IMR-90 (cell line): ENCODE results near the gene HPF1.

Source experiments
- BHLHE40 ChIP-seq: fragments of 150-350 bp; IDR thresholded peaks from 2 replicates; pipeline ENCODE4 v1.6.1; 2016; ENCODE audit warnings: mild to moderate bottlenecking, low read depth, low read length
- POLR2A ChIP-seq: IDR thresholded peaks from 2 replicates; pipeline ENCODE4 v1.6.1; 2012; ENCODE audit warnings: mild to moderate bottlenecking, low read depth, low read length
- RCOR1 ChIP-seq: IDR thresholded peaks from 2 replicates; pipeline ENCODE4 v1.6.1; 2012; ENCODE audit warnings: mild to moderate bottlenecking, low read length, improper control_type of control experiment; ENCODE audit not compliant: insufficient replicate concordance
- TF ChIP-seq, protein P1 (sequence below): fragments of 150-350 bp; IDR thresholded peaks from 2 replicates; pipeline ENCODE4 v1.6.1; 2016; ENCODE audit warnings: low read depth, mild to moderate bottlenecking, low read length, moderate library complexity, borderline replicate concordance
- TF ChIP-seq, protein P2 (sequence below): conservative IDR thresholded peaks from 2 replicates; pipeline ENCODE4 v1.5.1; 2012; ENCODE audit warnings: mild to moderate bottlenecking, low read depth, low read length, improper control_type of control experiment

DNA sequence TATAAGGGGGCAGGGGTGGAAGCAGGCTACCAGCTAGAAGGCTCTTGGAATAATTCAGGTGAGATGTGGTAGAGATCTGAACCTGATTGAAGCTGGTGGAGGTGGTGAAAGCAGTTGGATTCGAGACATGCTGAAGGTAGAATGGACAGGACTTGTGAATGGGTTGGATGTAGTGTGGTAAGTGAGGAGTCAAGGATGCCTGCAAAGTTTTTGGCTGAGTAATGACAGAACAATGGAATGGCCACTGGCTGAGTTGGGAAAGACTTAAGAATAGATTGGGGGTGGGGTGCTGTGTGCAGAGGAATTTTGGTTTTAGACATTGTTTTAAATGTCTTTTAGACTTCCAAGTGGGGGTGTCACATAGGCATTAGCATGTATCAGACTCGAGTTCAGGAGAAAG, 33.5 kb downstream of the HPF1 start:
- TF ChIP-seq, protein P1, sequence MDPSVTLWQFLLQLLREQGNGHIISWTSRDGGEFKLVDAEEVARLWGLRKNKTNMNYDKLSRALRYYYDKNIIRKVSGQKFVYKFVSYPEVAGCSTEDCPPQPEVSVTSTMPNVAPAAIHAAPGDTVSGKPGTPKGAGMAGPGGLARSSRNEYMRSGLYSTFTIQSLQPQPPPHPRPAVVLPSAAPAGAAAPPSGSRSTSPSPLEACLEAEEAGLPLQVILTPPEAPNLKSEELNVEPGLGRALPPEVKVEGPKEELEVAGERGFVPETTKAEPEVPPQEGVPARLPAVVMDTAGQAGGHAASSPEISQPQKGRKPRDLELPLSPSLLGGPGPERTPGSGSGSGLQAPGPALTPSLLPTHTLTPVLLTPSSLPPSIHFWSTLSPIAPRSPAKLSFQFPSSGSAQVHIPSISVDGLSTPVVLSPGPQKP: no peak
- TF ChIP-seq, protein P2, sequence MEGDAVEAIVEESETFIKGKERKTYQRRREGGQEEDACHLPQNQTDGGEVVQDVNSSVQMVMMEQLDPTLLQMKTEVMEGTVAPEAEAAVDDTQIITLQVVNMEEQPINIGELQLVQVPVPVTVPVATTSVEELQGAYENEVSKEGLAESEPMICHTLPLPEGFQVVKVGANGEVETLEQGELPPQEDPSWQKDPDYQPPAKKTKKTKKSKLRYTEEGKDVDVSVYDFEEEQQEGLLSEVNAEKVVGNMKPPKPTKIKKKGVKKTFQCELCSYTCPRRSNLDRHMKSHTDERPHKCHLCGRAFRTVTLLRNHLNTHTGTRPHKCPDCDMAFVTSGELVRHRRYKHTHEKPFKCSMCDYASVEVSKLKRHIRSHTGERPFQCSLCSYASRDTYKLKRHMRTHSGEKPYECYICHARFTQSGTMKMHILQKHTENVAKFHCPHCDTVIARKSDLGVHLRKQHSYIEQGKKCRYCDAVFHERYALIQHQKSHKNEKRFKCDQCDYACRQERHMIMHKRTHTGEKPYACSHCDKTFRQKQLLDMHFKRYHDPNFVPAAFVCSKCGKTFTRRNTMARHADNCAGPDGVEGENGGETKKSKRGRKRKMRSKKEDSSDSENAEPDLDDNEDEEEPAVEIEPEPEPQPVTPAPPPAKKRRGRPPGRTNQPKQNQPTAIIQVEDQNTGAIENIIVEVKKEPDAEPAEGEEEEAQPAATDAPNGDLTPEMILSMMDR: no peak
- TF ChIP-seq POLR2A: no peak
- no peak for TF ChIP-seq RCOR1
- TF ChIP-seq BHLHE40: no peak
